ENCODE results near the gene MAML2.

The MAML2 gene

GRCh38 chr11:96014217-96014616, 328.8 kb downstream of the MAML2 start:
- TF ChIP-seq CTCF (conservative IDR thresholded peaks at IDR 0.05; ENCODE audit: low read depth, low read length), result no peak
- no peak for DNase-seq (ENCODE audit: low read depth)
- no peak overlapping the region for H3K4me3 ChIP-seq (ENCODE audit: low read length)

GRCh38 chr11:96013461-96014213, 329.4 kb downstream of the MAML2 start:
- no peak for DNase-seq (ENCODE audit: low read depth)
- TF ChIP-seq CTCF (conservative IDR thresholded peaks at IDR 0.05; ENCODE audit: low read depth, low read length), result no peak
- H3K4me3 ChIP-seq (ENCODE audit: low read length), result no peak overlapping the region

- peak; percentile 95 for TF ChIP-seq CTCF (conservative IDR thresholded peaks at IDR 0.05; ENCODE audit: low read depth, low read length)
- DNase-seq (ENCODE audit: low read depth), result peak; percentile 97
- H3K4me3 ChIP-seq (ENCODE audit: low read length), result no peak overlapping the region
Measured at GRCh38 chr11:96012086-96012824, 330.7 kb downstream of the MAML2 start.

- TF ChIP-seq CTCF (conservative IDR thresholded peaks at IDR 0.05; ENCODE audit: low read depth, low read length), result no peak
- DNase-seq (ENCODE audit: low read depth), result no peak
- H3K4me3 ChIP-seq (ENCODE audit: low read length), result no peak overlapping the region
Measured at GRCh38 chr11:96010683-96011082, 332.3 kb downstream of the MAML2 start.

GRCh38 chr11:96008161-96008720, 334.8 kb downstream of the MAML2 start:
- DNase-seq (ENCODE audit: low read depth), result no peak
- no peak for TF ChIP-seq CTCF (conservative IDR thresholded peaks at IDR 0.05; ENCODE audit: low read depth, low read length)
- H3K4me3 ChIP-seq (ENCODE audit: low read length), result no peak overlapping the region

- no peak for DNase-seq (ENCODE audit: low read depth)
- TF ChIP-seq CTCF (conservative IDR thresholded peaks at IDR 0.05; ENCODE audit: low read depth, low read length), result no peak
Measured at GRCh38 chr11:96006037-96006436, 337.0 kb downstream of the MAML2 start.

More at GRCh38 chr11:96006037-96006436, 337.0 kb downstream of the MAML2 start:
- no peak overlapping the region for H3K4me3 ChIP-seq (ENCODE audit: low read length)
